Lower leg skin (tissue), 4 donors: ENCODE measurements around the gene NEURL1. TPM values are rescaled to one million over a fixed set of nuclear protein-coding genes. Genes with fewer than 3 reads are reported as not detected.

Experiments
- DNase-seq, 2 donors: peaks; one replicate each; pipeline ENCODE4 v3.0.0-alpha.2; 2019; ENCODE audit warnings: low spot score in 2 of 2
- H3K4me3 ChIP-seq: fragments of 200-600 bp; sonication (generic); 2 replicates; pipeline ENCODE4 v1.5.1; 2017; ENCODE audit warnings: mild to moderate bottlenecking, low read depth; ENCODE audit not compliant: poor library complexity, severe bottlenecking
- CTCF ChIP-seq, 3 donors: fragments of 450-650 bp; IDR thresholded peaks; one replicate each; pipeline ENCODE4 v1.5.1; 2016; ENCODE audit warnings: antibody characterized with exemption in 3 of 3, mild to moderate bottlenecking in 3 of 3, moderate library complexity in 2 of 3
- POLR2A ChIP-seq, 2 donors: fragments of 450-650 bp; IDR thresholded peaks; one replicate each; pipeline ENCODE4 v1.6.1; 2016 to 2017; ENCODE audit warnings: antibody characterized with exemption in 2 of 2, mild to moderate bottlenecking in 1 of 2, moderate library complexity in 1 of 2
- WGBS, 2 donors: methylation state at CpG; one replicate each; pipeline ENCODE4 v1.1.5; 2018; 5-methylcytosine and 5-hydroxymethylcytosine counted together
- intact Hi-C: fragments of 100-400 bp; cut with DNase I; formaldehyde crosslinking; loops from one replicate; pipeline ENCODE4 v1.15.0; 2023; ENCODE audit warnings: low total_unique reads
- total RNA-seq, 4 donors: library from RNA; depleted of rRNA; stranded (reverse); fragments of >200 nt; gene quantifications; one replicate each; pipeline ENCODE4 v1.1.0, GENCODE V29; 2016

Gene NEURL1
- total RNA-seq, 4 donors from 2014 or later, result 0.13 to 0.23 (median 0.22) TPM; not detected in 1

- no peak for DNase-seq
- intact Hi-C loops, result no loop called here
- H3K4me3 ChIP-seq, result no peak overlapping the region
- WGBS, 2 donors, result 9 to 10% methylated on average over 11 to 12 of the region's 44 CpGs
- TF ChIP-seq POLR2A (IDR thresholded peaks at IDR 0.05) (no peak), CTCF (IDR thresholded peaks at IDR 0.05) (no peak)
Measured at GRCh38 chr10:103554488-103555324, 61.2 kb downstream of the NEURL1 start.

- no peak for DNase-seq
- intact Hi-C loops, result no loop called here
- no peak for TF ChIP-seq CTCF (IDR thresholded peaks at IDR 0.05)
- TF ChIP-seq POLR2A (IDR thresholded peaks at IDR 0.05), result no peak
- WGBS, 2 donors, result 50% methylated on average over 1 of the region's 18 CpGs; no CpG with 5 or more reads in 1 of the 2 donors
- no peak overlapping the region for H3K4me3 ChIP-seq
Measured at GRCh38 chr10:103555325-103555649, 61.8 kb downstream of the NEURL1 start.

GRCh38 chr10:103555712-103556111, 62.2 kb downstream of the NEURL1 start:
- H3K4me3 ChIP-seq, result no peak overlapping the region
- 61 to 65% methylated on average over 2 to 11 of the region's 11 CpGs for WGBS, 2 donors
- DNase-seq, result no peak
- intact Hi-C loops, result no loop called here
- TF ChIP-seq POLR2A (IDR thresholded peaks at IDR 0.05) (no peak), CTCF (IDR thresholded peaks at IDR 0.05) (no peak)

- intact Hi-C loops, result no loop called here
- H3K4me3 ChIP-seq, result no peak overlapping the region
- TF ChIP-seq CTCF (IDR thresholded peaks at IDR 0.05), result no peak
- no peak for TF ChIP-seq POLR2A (IDR thresholded peaks at IDR 0.05)
Measured at GRCh38 chr10:103556383-103557007, 63.0 kb downstream of the NEURL1 start.

GRCh38 chr10:103557455-103557854, 64.0 kb downstream of the NEURL1 start:
- TF ChIP-seq POLR2A (IDR thresholded peaks at IDR 0.05), result no peak
- intact Hi-C loops, result no loop called here
- H3K4me3 ChIP-seq, result no peak overlapping the region
- WGBS, 2 donors, result 93 to 96% methylated on average over 10 of the region's 10 CpGs
- no peak for DNase-seq

More at GRCh38 chr10:103556383-103557007, 63.0 kb downstream of the NEURL1 start:
- 87 to 93% methylated on average over 12 of the region's 12 CpGs for WGBS, 2 donors
- DNase-seq, result no peak

GRCh38 chr10:103558911-103559310, 65.4 kb downstream of the NEURL1 start:
- H3K4me3 ChIP-seq, result no peak overlapping the region
- WGBS, 2 donors, result 74 to 82% methylated on average over 9 of the region's 9 CpGs
- no peak for TF ChIP-seq CTCF (IDR thresholded peaks at IDR 0.05)
- TF ChIP-seq POLR2A (IDR thresholded peaks at IDR 0.05), result no peak
- no peak for DNase-seq
- intact Hi-C loops, result no loop called here
